IMR-90 (cell line): Measurements from ENCODE around the gene CLMP. TPM values are rescaled to one million over a fixed set of nuclear protein-coding genes. Genes with fewer than 3 reads are reported as not detected.

Experiments
- MXI1 ChIP-seq: IDR thresholded peaks from 2 replicates; pipeline ENCODE4 v1.6.1; 2012; ENCODE audit warnings: low read depth, mild to moderate bottlenecking, low read length, moderate library complexity, borderline replicate concordance
- NFE2L2 ChIP-seq: fragments of 150-350 bp; IDR thresholded peaks from 2 replicates; pipeline ENCODE4 v1.6.1; 2016; ENCODE audit warnings: low read depth, mild to moderate bottlenecking, low read length
- RCOR1 ChIP-seq: IDR thresholded peaks from 2 replicates; pipeline ENCODE4 v1.6.1; 2012; ENCODE audit warnings: mild to moderate bottlenecking, low read length, improper control_type of control experiment; ENCODE audit not compliant: insufficient replicate concordance
- SMC3 ChIP-seq: fragments of 150-350 bp; IDR thresholded peaks from 2 replicates; pipeline ENCODE4 v1.6.1; 2016; ENCODE audit warnings: low read depth, mild to moderate bottlenecking, antibody characterized with exemption, low read length, moderate library complexity
- polyA plus RNA-seq, 3 experiments: library from polyadenylated mRNA; depleted of rRNA; stranded (reverse); fragments of >200 nt; gene quantifications; 2 replicates each; pipeline ENCODE4 v1.2.3, GENCODE V29; 2012; ENCODE audit warnings: low replicate concordance in 1 of 3
- total RNA-seq: library from RNA; depleted of rRNA; stranded (reverse); fragments of >200 nt; gene quantifications from 2 replicates; pipeline ENCODE4 v1.2.3, GENCODE V29; 2012

The CLMP gene
- total and polyA plus RNA-seq, 2 of the 4 experiments (the other 2 are of a cell fraction), result 54.7 to 95.7 TPM

GRCh38 chr11:123174196-123175183, 20.6 kb downstream of the CLMP start (continued):
- TF ChIP-seq NFE2L2, result no peak
- TF ChIP-seq RCOR1, result no peak
- TF ChIP-seq MXI1, result no peak
- TF ChIP-seq SMC3, result no peak
